ENCODE measurements around the gene ZSCAN23. TPM values are rescaled to one million over a fixed set of nuclear protein-coding genes. Genes with fewer than 3 reads are reported as not detected.

The ZSCAN23 gene
- total and polyA plus RNA-seq, 8 donors = 0.23 to 5.3 (median 0.67) TPM; not detected in 4

- 5 to 7% (median 7%) methylated on average over 37 to 40 of the region's 40 CpGs for WGBS, 5 donors
Observed at GRCh38 chr6:28489366-28490204, 46.3 kb upstream of the ZSCAN23 start.

GRCh38 chr6:28488916-28489365, 45.6 kb upstream of the ZSCAN23 start:
- Histone ChIP-seq H3K4me3 (peak overlapping the region in 2 of 4 donors; percentile 28 to 32), H3K27me3 (peaks cover 0 to 78% (median 25%) of the 10 kb centered on the region in 3 donors), H3K4me1 (peaks cover 0 to 16% (median 6%) of the 10 kb centered on the region in 4 donors), H3K9me3 (peaks cover 0 to 8% (median 4%) of the 10 kb centered on the region in 4 donors), H3K36me3 (no peaks in the 10 kb centered on the region), H3K27ac (peak overlapping the region in 1 of 5 donors; percentile 73)
- DNase-seq = peak in 1 of 2 donors; percentile 67
- 27 to 33% (median 32%) methylated on average over 14 of the region's 14 CpGs for WGBS, 5 donors
- TF ChIP-seq POLR2A (IDR thresholded peaks at IDR 0.05) = no peak
- intact Hi-C loops (cut with DNase I; ENCODE audit: low total_unique reads) = no loop called here

More at GRCh38 chr6:28489366-28490204, 46.3 kb upstream of the ZSCAN23 start:
- Histone ChIP-seq H3K4me1 (peaks cover 0 to 16% (median 6%) of the 10 kb centered on the region in 4 donors), H3K9me3 (peaks cover 0 to 8% (median 4%) of the 10 kb centered on the region in 4 donors), H3K27me3 (peaks cover 0 to 83% (median 25%) of the 10 kb centered on the region in 3 donors), H3K36me3 (no peaks in the 10 kb centered on the region), H3K4me3 (peak overlapping the region; percentile 26 to 34 (median 30)), H3K27ac (peak overlapping the region in 2 of 5 donors; percentile 64 to 73)
- TF ChIP-seq POLR2AphosphoS5 (IDR thresholded peaks at IDR 0.05) (no peak), POLR2A (IDR thresholded peaks at IDR 0.05) (no peak), CTCF (IDR thresholded peaks at IDR 0.05) (no peak), EP300 (IDR thresholded peaks at IDR 0.05) (no peak)
- intact Hi-C loops (cut with DNase I; ENCODE audit: low total_unique reads) = no loop called here
- peak; percentile 28 to 86 for DNase-seq

GRCh38 chr6:28486988-28487742, 43.9 kb upstream of the ZSCAN23 start:
- peaks cover 0 to 73% (median 25%) of the 10 kb centered on the region in 3 donors for H3K27me3 ChIP-seq
- no peaks in the 10 kb centered on the region for H3K36me3 ChIP-seq
- intact Hi-C loops (cut with DNase I; ENCODE audit: low total_unique reads) = no loop called here
- TF ChIP-seq CTCF (IDR thresholded peaks at IDR 0.05) (no peak), POLR2A (IDR thresholded peaks at IDR 0.05) (no peak), POLR2AphosphoS5 (IDR thresholded peaks at IDR 0.05) (no peak), EP300 (IDR thresholded peaks at IDR 0.05) (no peak)
- peaks cover 0 to 16% (median 6%) of the 10 kb centered on the region in 4 donors for H3K4me1 ChIP-seq
- DNase-seq = no peak
- 45 to 72% (median 59%) methylated on average over 3 of the region's 3 CpGs for WGBS, 5 donors
- H3K4me3 ChIP-seq = no peak overlapping the region
- H3K27ac ChIP-seq = no peak overlapping the region
- peaks cover 0 to 8% (median 4%) of the 10 kb centered on the region in 4 donors for H3K9me3 ChIP-seq

DNA sequence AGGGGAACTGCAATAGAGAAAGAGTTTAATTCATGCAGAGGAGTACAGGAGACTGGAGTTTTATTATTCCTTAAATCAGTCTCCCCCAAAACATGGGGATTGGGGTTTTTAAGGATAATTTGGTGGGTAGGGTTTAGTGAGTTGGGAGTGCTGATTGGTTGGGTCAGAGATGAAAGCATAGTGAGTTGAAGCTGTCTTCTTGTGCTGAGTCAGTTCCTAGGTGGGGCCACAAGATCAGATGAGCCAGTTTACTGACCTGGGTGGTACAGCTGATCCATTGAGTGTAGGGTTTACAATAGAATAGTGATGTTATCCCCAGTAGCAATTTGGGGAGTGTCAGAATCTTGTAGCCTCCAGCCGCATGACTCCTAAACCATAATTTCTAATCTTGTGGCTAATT, 43.2 kb upstream of the ZSCAN23 start:
- Histone ChIP-seq H3K27ac (no peak overlapping the region), H3K9me3 (peaks cover 0 to 8% (median 4%) of the 10 kb centered on the region in 4 donors), H3K4me3 (no peak overlapping the region), H3K36me3 (no peaks in the 10 kb centered on the region), H3K27me3 (peaks cover 0 to 74% (median 25%) of the 10 kb centered on the region in 3 donors), H3K4me1 (peaks cover 0 to 16% (median 6%) of the 10 kb centered on the region in 4 donors)
- no peak for DNase-seq
- no peak for TF ChIP-seq POLR2A (IDR thresholded peaks at IDR 0.05)
- TF ChIP-seq CTCF (IDR thresholded peaks at IDR 0.05) = no peak
- TF ChIP-seq POLR2AphosphoS5 (IDR thresholded peaks at IDR 0.05) = no peak
- TF ChIP-seq EP300 (IDR thresholded peaks at IDR 0.05) = no peak
- intact Hi-C loops (cut with DNase I; ENCODE audit: low total_unique reads) = no loop called here
- 88 to 100% (median 96%) methylated on average over 1 of the region's 1 CpG for WGBS, 5 donors
